ENCODE measurements around the gene FIGNL2. TPM values are rescaled to one million over a fixed set of nuclear protein-coding genes. Genes with fewer than 3 reads are reported as not detected.

FIGNL2 gene
- total RNA-seq, 1 donor from 2014 or later: 0.91 TPM

- no peak for DNase-seq (ENCODE audit: low spot score)
Measured at GRCh38 chr12:51855586-51856428, 7.3 kb upstream of the FIGNL2 start.

- no peak for DNase-seq (ENCODE audit: low spot score)
Measured at GRCh38 chr12:51852404-51853137, 4.1 kb upstream of the FIGNL2 start.

DNA sequence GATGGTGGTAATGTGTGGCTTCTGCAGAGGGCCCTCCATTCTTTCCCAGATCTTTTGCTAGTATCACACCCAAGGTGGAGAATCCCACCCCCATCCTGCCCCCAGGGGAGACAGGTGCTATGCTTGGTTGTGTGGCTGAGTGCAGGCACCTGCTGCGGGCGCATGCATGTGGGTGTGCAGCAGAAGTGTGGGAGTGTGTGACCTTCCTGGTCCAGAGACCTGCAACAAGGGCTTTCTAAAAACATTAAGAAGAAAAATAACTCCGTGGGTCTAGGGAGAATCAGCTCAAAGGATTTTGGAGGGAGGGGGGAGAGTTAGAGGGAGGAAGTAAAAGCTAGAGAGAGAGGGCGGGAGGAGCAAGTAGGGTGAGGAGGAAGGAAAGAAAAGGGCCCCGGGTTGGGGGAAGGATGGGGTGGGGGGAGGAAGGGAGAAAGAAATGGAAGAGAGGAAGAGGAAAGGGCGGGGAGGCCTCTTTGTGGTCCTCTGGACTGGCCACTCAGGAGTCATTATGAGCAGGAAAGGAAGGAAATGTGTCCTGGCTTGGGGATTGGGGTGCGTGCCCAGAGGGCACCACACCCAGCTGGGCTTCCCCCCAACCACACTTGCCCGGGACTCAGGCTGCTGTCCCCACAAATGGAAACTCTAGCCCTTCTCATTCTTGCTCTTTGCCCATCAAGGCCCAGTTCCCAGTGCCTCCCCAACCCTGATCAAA, 3.1 kb upstream of the FIGNL2 start:
- no peak for DNase-seq (ENCODE audit: low spot score)

- DNase-seq (ENCODE audit: low spot score): no peak
Measured at GRCh38 chr12:51850965-51851299, 2.4 kb upstream of the FIGNL2 start.

- no peak for DNase-seq (ENCODE audit: low spot score)
Measured at GRCh38 chr12:51850081-51850964, 1.8 kb upstream of the FIGNL2 start.

DNA sequence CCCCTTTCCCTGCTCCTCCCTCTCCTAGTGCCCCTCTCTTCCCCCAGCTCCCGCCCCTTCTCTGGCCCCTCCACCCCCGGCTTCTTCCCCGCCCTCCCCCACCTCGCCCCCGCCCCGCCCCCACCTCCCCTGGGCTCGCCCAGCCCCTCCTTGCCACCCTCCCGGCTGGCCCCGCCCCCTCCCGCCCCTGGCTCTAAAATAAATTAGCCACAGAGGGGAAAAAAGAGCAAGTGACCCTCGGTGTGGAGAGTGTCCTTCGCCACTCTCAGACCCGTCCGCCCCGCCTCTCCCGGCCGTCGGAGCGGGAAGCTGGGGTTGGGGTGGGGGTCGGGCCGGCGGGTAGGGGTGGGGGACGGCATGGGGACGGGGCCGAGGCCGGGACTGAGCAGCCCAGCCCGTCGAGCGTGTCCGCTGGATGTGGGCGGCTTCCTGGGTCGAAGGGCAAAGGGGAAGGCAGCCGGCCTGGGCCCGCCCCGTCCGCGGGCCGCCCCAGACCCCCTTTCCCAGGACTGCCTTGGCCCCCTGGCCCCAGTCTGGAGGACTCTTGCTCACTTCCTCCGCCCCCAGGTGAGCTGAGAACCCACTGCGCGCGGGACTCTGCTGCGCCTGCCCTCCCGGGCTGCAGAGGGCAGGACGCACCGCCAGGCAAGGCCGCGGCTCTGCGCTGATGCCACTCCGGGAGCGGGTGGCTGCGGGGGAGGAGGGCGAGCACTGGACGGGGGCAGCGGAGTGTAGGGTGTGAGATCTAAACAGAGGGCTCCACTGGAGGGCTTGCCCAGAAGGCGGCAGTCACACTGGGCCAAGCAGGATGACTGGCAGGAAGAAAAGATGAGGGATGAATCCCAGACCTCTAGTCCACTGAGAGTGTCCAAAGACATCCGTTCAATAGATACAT, 570 bp upstream of the FIGNL2 start:
- no peak for DNase-seq (ENCODE audit: low spot score)

GRCh38 chr12:51847643-51848325, 734 bp downstream of the FIGNL2 start:
- DNase-seq (ENCODE audit: low spot score): no peak

DNA sequence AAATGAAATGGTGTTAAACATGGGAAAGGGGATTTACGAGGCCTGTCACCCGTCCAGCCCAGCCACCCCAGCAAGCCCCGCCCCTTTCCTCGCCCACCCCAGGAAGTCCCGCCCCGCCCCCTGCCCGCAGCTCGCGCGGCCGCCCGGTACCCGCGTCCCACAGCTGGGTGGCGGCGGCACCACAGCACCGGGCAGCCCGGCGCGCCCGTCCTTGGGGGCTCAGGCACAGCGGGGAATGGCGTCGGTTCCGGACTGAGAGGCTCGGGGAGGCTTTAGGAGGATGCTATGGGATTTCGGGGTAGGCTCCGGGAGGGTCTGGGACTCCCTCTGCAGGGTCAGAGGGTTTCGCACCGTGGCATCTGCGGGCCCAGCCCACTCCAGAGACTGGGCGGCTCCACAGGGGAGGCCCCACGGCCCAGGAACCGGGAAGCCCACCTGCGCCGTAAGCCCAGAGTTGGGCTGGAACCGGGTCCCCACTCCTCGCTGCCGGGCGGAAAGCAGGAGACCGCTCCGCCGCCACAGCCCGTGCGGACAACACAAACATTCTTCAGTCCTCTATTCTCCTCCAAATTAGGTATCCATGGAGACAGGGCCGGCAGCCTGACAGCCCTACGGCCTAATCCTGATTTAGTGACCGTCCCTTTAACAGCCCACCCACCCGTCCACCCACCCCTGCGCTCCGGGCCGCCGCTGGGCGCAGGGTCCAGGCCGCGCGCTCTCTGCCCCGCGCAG, 1.4 kb downstream of the FIGNL2 start:
- DNase-seq (ENCODE audit: low spot score): no peak

- no peak for DNase-seq (ENCODE audit: low spot score)
Measured at GRCh38 chr12:51846271-51846691, 2.2 kb downstream of the FIGNL2 start.

GRCh38 chr12:51845482-51845881, 3.0 kb downstream of the FIGNL2 start:
- DNase-seq (ENCODE audit: low spot score): no peak

DNA sequence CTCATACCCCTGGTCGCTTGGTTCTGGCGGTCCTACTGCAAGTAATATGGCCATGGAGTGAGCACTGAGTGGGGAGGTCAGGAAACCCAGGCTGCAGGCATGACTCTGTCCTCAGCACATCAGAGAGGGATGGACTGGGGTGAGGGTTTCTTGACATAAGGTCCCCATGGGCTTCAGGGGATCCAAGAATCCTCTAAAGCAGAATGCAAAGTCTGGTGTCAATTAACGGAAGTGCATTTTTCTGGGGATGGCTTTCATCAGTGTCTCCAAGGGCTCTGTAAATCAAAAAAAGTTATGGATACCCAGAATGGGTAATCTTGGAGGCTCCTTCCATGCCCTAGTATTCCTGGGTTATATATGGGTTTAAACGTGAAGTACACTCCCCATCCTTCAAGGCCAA, 3.7 kb downstream of the FIGNL2 start:
- DNase-seq (ENCODE audit: low spot score): no peak

DNA sequence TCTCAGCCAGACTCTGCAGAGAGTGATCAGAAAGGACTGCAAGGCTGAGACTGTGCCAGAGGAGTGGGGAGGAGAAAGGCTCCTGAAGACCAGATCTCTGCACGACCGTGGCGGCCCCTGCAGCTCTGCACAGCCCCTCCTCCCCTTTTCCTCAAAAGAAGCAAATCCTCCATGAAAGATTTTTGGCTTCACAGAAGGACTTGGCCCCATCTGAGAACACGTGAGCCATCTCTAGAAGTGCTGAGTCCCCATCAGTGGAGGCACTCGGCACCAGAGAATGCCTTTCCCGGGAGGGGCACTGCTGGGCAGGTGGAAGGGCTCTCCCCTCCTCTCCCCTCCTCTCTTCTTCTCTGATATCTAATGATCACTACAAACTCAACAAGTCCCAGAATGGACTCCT, 6.8 kb downstream of the FIGNL2 start:
- DNase-seq (ENCODE audit: low spot score): no peak

GRCh38 chr12:51840966-51841365, 7.6 kb downstream of the FIGNL2 start:
- DNase-seq (ENCODE audit: low spot score): no peak

DNA sequence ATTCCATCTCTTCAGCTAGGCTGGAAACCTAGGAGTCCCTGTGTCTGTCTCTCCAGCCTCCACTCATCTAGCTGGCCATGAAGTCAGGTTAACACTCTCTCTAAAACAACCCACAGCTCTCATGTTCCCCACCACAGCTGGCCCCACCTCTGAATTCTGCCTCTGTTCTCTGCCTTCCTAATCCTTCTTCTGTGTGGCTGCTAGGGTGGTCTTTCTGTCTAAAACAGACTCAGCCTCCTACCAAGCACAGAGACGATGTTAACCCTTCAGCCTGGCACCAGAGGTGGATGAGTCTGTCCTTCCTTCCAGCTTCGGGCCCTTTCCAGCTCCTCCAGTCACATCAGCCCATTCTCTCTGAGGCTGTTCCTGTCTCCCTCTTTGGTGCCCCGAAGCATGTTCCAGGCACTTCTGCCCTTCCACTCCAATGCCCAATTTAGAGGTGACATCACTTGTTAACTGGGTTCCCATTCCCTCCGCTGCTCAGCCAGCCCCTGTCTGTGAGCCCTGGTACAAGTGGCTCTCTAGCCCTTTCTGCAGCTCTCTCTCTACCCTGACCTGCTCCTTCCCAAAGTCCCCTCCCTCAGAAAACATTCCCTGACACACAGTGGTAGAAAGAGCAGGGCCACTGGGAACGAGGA, 9.1 kb downstream of the FIGNL2 start:
- DNase-seq (ENCODE audit: low spot score): no peak

DNA sequence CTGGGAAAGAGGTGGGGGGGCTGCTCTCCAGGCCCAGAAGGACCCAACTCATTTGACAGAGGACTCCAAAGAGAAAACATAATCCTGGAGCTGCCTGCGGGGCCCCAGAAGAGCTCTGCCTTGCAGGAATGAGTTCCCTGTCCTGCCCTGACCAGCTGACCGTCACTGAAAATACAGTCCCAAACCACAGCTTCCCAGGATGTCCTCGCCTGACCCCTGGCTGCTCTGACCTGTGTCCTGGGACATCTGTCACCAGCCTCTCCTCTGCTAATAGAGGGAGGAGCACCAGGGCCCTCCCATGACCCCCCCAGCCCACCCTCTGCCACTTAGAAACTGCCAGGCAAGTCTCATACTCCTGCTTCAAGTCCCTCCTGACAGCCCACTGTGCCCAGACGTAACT, 9.8 kb downstream of the FIGNL2 start:
- DNase-seq (ENCODE audit: low spot score): no peak

DNA sequence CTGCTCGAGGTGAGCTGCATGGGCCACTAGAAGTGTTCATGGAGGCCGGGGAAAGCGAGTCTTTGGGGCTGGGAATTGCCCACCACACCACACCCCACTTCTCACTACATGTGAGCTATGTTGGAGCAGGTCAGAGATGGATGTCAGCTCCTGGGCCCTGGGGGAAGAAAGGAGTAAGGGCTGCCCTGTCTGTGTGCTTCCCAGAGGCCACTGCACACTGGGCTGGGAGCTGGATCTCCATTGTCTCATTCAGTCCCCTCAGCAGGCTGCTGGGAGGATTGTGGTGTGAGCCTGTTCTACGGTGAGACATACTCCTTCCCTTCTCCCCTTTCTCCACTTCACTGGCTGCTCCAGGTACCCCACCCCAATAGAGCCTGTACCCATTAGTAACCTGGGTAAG, 10.5 kb downstream of the FIGNL2 start:
- DNase-seq (ENCODE audit: low spot score): no peak

- no peak for DNase-seq (ENCODE audit: low spot score)
Measured at GRCh38 chr12:51837286-51837685, 11.2 kb downstream of the FIGNL2 start.

DNA sequence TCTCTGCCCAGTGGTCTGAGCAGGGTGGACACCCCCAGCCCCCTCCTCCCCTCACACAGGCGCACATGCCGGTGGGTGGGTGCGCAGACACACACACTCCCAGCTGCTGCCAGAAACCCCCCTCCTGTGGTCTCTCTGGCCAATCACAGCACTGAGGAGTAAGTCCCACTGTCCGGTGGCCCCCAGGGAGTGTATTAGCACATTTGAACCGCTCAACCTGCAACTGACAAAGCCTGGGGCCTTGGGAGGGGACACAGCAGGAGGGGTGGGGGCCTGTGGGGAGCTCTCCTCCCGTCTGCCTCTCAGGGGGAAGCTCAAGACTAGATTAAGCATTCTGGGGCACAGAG, 11.7 kb downstream of the FIGNL2 start:
- no peak for DNase-seq (ENCODE audit: low spot score)

All from ureter (tissue), 1 donor.